Upper lobe of left lung (tissue), 6 donors: ENCODE data around the gene TERC. TPM values are rescaled to one million over a fixed set of nuclear protein-coding genes. Genes with fewer than 3 reads are reported as not detected.

Experiments used
- ATAC-seq, 2 donors: fragments of 200-7000 bp; cut with Tn5 transposase; one replicate each; pipeline ENCODE4 v1.9.1; 2022; ENCODE audit warnings: mild to moderate bottlenecking in 2 of 2, moderate library complexity in 2 of 2; ENCODE audit not compliant: low FRiP score in 2 of 2
- DNase-seq, 2 donors: peaks; one replicate each; pipeline ENCODE4 v3.0.0-alpha.2; 2019 to 2020
- H3K27ac ChIP-seq, 4 donors: fragments of 200-600 bp; sonication (generic); one replicate each; pipeline ENCODE4 v1.5.1; 2016 to 2019
- H3K27me3 ChIP-seq, 4 donors: fragments of 200-600 bp; sonication (generic); one replicate each; pipeline ENCODE4 v1.5.1; 2017 to 2019
- H3K36me3 ChIP-seq, 4 donors: fragments of 200-600 bp; sonication (generic); one replicate each; pipeline ENCODE4 v1.5.1; 2016 to 2019
- H3K4me1 ChIP-seq, 4 donors: fragments of 200-600 bp; sonication (generic); one replicate each; pipeline ENCODE4 v1.5.1; 2018 to 2019
- H3K4me3 ChIP-seq, 4 donors: fragments of 200-600 bp; sonication (generic); one replicate each; pipeline ENCODE4 v1.5.1; 2017 to 2019; ENCODE audit warnings: mild to moderate bottlenecking in 2 of 4, moderate library complexity in 1 of 4
- H3K9me3 ChIP-seq, 4 donors: fragments of 200-600 bp; sonication (generic); one replicate each; pipeline ENCODE4 v1.5.1; 2018 to 2019
- CTCF ChIP-seq, 6 experiments: fragments of 450-650 bp in 4 of 6; fragments of 200-600 bp in 2 of 6; sonication (generic) in 2 of 6; IDR thresholded peaks; one replicate each; pipeline ENCODE4 v1.5.1; 2016 to 2019; ENCODE audit warnings: antibody characterized with exemption in 6 of 6
- EP300 ChIP-seq, 4 donors: sonication (generic); formaldehyde crosslinking; IDR thresholded peaks; one replicate each; pipeline ENCODE4 v1.5.1; 2017; ENCODE audit warnings: antibody characterized with exemption in 4 of 4, control low read depth in 2 of 4
- POLR2A ChIP-seq, 4 donors: fragments of 450-650 bp; IDR thresholded peaks; one replicate each; pipeline ENCODE4 v1.5.1; 2016 to 2017; ENCODE audit warnings: antibody characterized with exemption in 4 of 4, mild to moderate bottlenecking in 2 of 4
- POLR2AphosphoS5 ChIP-seq, 2 donors: sonication (generic); formaldehyde crosslinking; IDR thresholded peaks; one replicate each; pipeline ENCODE4 v1.5.1; 2017; ENCODE audit warnings: antibody characterized with exemption in 2 of 2
- WGBS, 2 donors: methylation state at CpG; one replicate each; pipeline ENCODE4 v1.1.5; 2017 to 2018; 5-methylcytosine and 5-hydroxymethylcytosine counted together
- total RNA-seq, 6 donors: library from RNA; depleted of rRNA in 4 of 6; stranded (reverse); fragments of >200 nt in 4 of 6; gene quantifications; one replicate each; pipeline versions ENCODE4 v1.1.0 to v1.2.1, GENCODE V29; 2016 to 2021
- donor health status: DM: no; HTN: no; CAD: no; lungs with moderate emphysema.
- donor health status: DM: no; HTN: yes; CAD: no; lungs with severe emphysema.

Gene TERC
- total RNA-seq, 6 donors from 2014 or later, result 16.6 to 96.4 (median 41.9) TPM; not detected in 1

GRCh38 chr3:169777822-169778221 lies 13.0 kb upstream of the TERC start:
- Histone ChIP-seq H3K4me3 (no peak overlapping the region), H3K27ac (no peak overlapping the region), H3K27me3 (no peaks in the 10 kb centered on the region), H3K36me3 (peaks cover 27 to 78% (median 47%) of the 10 kb centered on the region in 4 donors), H3K9me3 (no peaks in the 10 kb centered on the region), H3K4me1 (peaks cover 15 to 32% (median 23%) of the 10 kb centered on the region in 4 donors)
- ATAC-seq (no peak), DNase-seq (no peak)
- WGBS, 2 donors, result 69 to 95% methylated on average over 4 of the region's 4 CpGs
- TF ChIP-seq POLR2AphosphoS5 (IDR thresholded peaks at IDR 0.05), result no peak

GRCh38 chr3:169774186-169774585 lies 9.3 kb upstream of the TERC start:
- no peak for TF ChIP-seq CTCF (IDR thresholded peaks at IDR 0.05)
- TF ChIP-seq POLR2A (IDR thresholded peaks at IDR 0.05), result no peak
- TF ChIP-seq EP300 (IDR thresholded peaks at IDR 0.05), result no peak
- TF ChIP-seq POLR2AphosphoS5 (IDR thresholded peaks at IDR 0.05), result no peak
- Histone ChIP-seq H3K36me3 (peaks cover 0 to 42% (median 16%) of the 10 kb centered on the region in 4 donors), H3K27me3 (no peaks in the 10 kb centered on the region), H3K27ac (peak overlapping the region in 3 of 4 donors; percentile 98 to 100 (median 98)), H3K4me3 (peak overlapping the region in 3 of 4 donors; percentile 69 to 78 (median 77)), H3K9me3 (no peaks in the 10 kb centered on the region), H3K4me1 (peaks cover 15 to 27% (median 23%) of the 10 kb centered on the region in 4 donors)
- DNase-seq (no peak), ATAC-seq (no peak)
- 42 to 53% methylated on average over 5 of the region's 5 CpGs for WGBS, 2 donors

- WGBS, 2 donors, result 1% methylated on average over 20 to 50 of the region's 61 CpGs
- H3K36me3 ChIP-seq, result peaks cover 0 to 31% (median 10%) of the 10 kb centered on the region in 4 donors
- H3K4me3 ChIP-seq, result peak within 1 kb of the TSS; percentile 69 to 84 (median 78)
- no peaks in the 10 kb centered on the region for H3K27me3 ChIP-seq
- TF ChIP-seq EP300 (IDR thresholded peaks at IDR 0.05), result peak in 1 of 4 donors; percentile 70
- TF ChIP-seq CTCF (IDR thresholded peaks at IDR 0.05), result peak in 2 of 6 experiments; percentile 6 to 18
- peak; percentile 100 for TF ChIP-seq POLR2AphosphoS5 (IDR thresholded peaks at IDR 0.05)
- peak; percentile 97 to 100 (median 99) for TF ChIP-seq POLR2A (IDR thresholded peaks at IDR 0.05)
- no peaks in the 10 kb centered on the region for H3K9me3 ChIP-seq
- ATAC-seq, result peak; percentile 96 to 98
- peak within 1 kb of the TSS; percentile 98 to 100 (median 98) for H3K27ac ChIP-seq
- DNase-seq, result peak; percentile 93 to 96
- H3K4me1 ChIP-seq, result peaks cover 15 to 27% (median 23%) of the 10 kb centered on the region in 4 donors
Measured at GRCh38 chr3:169772897-169773816, 8.3 kb upstream of the TERC start, which contains the start of gene MYNN. Gene MYNN (plus strand): TSS chr3:169773396. CDS start chr3:169774296, 900 bp downstream.

GRCh38 chr3:169772305-169772896 lies 7.5 kb upstream of the TERC start:
- DNase-seq, result peak in 1 of 2 donors; percentile 78
- H3K4me3 ChIP-seq, result peak overlapping the region; percentile 69 to 84 (median 78)
- peaks cover 0 to 25% (median 4%) of the 10 kb centered on the region in 4 donors for H3K36me3 ChIP-seq
- H3K4me1 ChIP-seq, result peaks cover 15 to 27% (median 23%) of the 10 kb centered on the region in 4 donors
- no peak for TF ChIP-seq EP300 (IDR thresholded peaks at IDR 0.05)
- no peak for TF ChIP-seq POLR2A (IDR thresholded peaks at IDR 0.05)
- TF ChIP-seq CTCF (IDR thresholded peaks at IDR 0.05), result no peak
- TF ChIP-seq POLR2AphosphoS5 (IDR thresholded peaks at IDR 0.05), result no peak
- peak overlapping the region; percentile 98 to 100 (median 98) for H3K27ac ChIP-seq
- WGBS, 2 donors, result 1% methylated on average over 15 of the region's 15 CpGs
- no peaks in the 10 kb centered on the region for H3K9me3 ChIP-seq
- no peaks in the 10 kb centered on the region for H3K27me3 ChIP-seq
- ATAC-seq, result peak; percentile 79 to 83
